IMR-90 (cell line): Measurements from ENCODE around the gene ITGB5. TPM values are rescaled to one million over a fixed set of nuclear protein-coding genes. Genes with fewer than 3 reads are reported as not detected.

Experiments used
- ATAC-seq: fragments of 200-7000 bp; cut with Tn5 transposase; 2 replicates; pipeline ENCODE4 v1.9.1; 2020; ENCODE audit warnings: low read depth, mild to moderate bottlenecking, moderate library complexity
- BruUV-seq: library from RNA; stranded (reverse); fragments of 400-500 nt; replicated peaks from 2 replicates; lab custom pipeline; 2021; lab: Mats Ljungman, UMichigan
- CTCF ChIA-PET: fragments of 300-600 bp; formaldehyde crosslinking; extraction: SDS; loops from one replicate; lab custom pipeline; 2021; ENCODE audit warnings: antibody characterized with exemption; lab: Yijun Ruan, JAX
- POLR2A ChIA-PET: fragments of 300-600 bp; sonication (Branson Sonifier 250); formaldehyde crosslinking; loops from one replicate; lab custom pipeline; 2022; ENCODE audit warnings: antibody characterized with exemption; ENCODE audit not compliant: unreplicated experiment; lab: Charles Lee
- DNase-seq: peaks from one replicate; pipeline ENCODE4 v3.0.0; 2013
- H2AFZ ChIP-seq: replicated peaks from 2 replicates; pipeline ENCODE3; 2013; ENCODE audit warnings: low read length, mild to moderate bottlenecking; ENCODE audit not compliant: poor library complexity
- H2AK5ac ChIP-seq: 2 replicates; pipeline ENCODE4 v1.6.1; 2013; ENCODE audit warnings: low read depth, low read length, inconsistent platforms
- H2AK9ac ChIP-seq: replicated peaks from 2 replicates; pipeline ENCODE3; 2013; ENCODE audit warnings: mild to moderate bottlenecking, low read depth, low read length, moderate library complexity; ENCODE audit not compliant: poor library complexity
- H2BK120ac ChIP-seq: 2 replicates; pipeline ENCODE4 v1.6.1; 2013; ENCODE audit warnings: low read depth, low read length, inconsistent platforms
- H2BK15ac ChIP-seq: 3 replicates; pipeline ENCODE4 v1.6.1; 2013; ENCODE audit warnings: low read depth, low read length, inconsistent platforms
- H2BK20ac ChIP-seq: 2 replicates; pipeline ENCODE4 v1.6.1; 2013; ENCODE audit warnings: low read depth, mild to moderate bottlenecking, inconsistent platforms, low read length, moderate library complexity
- H2BK5ac ChIP-seq: 2 replicates; pipeline ENCODE4 v1.6.1; 2013; ENCODE audit warnings: mild to moderate bottlenecking, low read depth, low read length, inconsistent platforms; ENCODE audit not compliant: poor library complexity, severe bottlenecking
- H3K14ac ChIP-seq: replicated peaks from 2 replicates; pipeline ENCODE4 v1.6.1; 2013; ENCODE audit warnings: low read depth, low read length, inconsistent platforms
- H3K18ac ChIP-seq: 2 replicates; pipeline ENCODE4 v1.6.1; 2013; ENCODE audit warnings: low read depth, low read length, control low read depth
- H3K23ac ChIP-seq: 2 replicates; pipeline ENCODE4 v1.6.1; 2013; ENCODE audit warnings: low read depth, low read length, inconsistent platforms
- H3K27ac ChIP-seq: 2 replicates; pipeline ENCODE4 v1.5.1; 2013; ENCODE audit warnings: mild to moderate bottlenecking, control low read depth, low read length; ENCODE audit not compliant: insufficient read depth
- H3K27me3 ChIP-seq: 2 replicates; pipeline ENCODE4 v1.6.1; 2013; ENCODE audit warnings: low read length; ENCODE audit not compliant: control insufficient read depth, insufficient read depth
- H3K36me3 ChIP-seq: 2 replicates; pipeline ENCODE4 v1.6.1; 2013; ENCODE audit warnings: low read length, mixed read lengths; ENCODE audit not compliant: control insufficient read depth, insufficient read depth
- H3K4ac ChIP-seq: 2 replicates; pipeline ENCODE4 v1.6.1; 2013; ENCODE audit warnings: low read depth, low read length, inconsistent platforms
- H3K4me1 ChIP-seq: 2 replicates; pipeline ENCODE4 v1.6.1; 2013; ENCODE audit warnings: low read length, mixed read lengths; ENCODE audit not compliant: control insufficient read depth, insufficient read depth
- H3K4me2 ChIP-seq: 2 replicates; pipeline ENCODE4 v1.6.1; 2013; ENCODE audit warnings: low read depth, mild to moderate bottlenecking, control low read depth, low read length, moderate library complexity
- H3K4me3 ChIP-seq: 2 replicates; pipeline ENCODE4 v1.5.1; 2013; ENCODE audit warnings: low read depth, mild to moderate bottlenecking, control low read depth, low read length, moderate library complexity; ENCODE audit not compliant: insufficient read depth
- H3K56ac ChIP-seq: 2 replicates; pipeline ENCODE4 v1.6.1; 2013; ENCODE audit warnings: low read length, inconsistent platforms; ENCODE audit not compliant: insufficient read depth; ENCODE audit errors: extremely low read depth
- H3K79me1 ChIP-seq, 2 experiments: 2 replicates each; pipeline ENCODE4 v1.6.1; 2013; ENCODE audit warnings: low read length in 2 of 2, inconsistent platforms in 1 of 2, low read depth in 1 of 2
- H3K9ac ChIP-seq: 2 replicates; pipeline ENCODE4 v1.6.1; 2013; ENCODE audit warnings: low read depth, low read length, control low read depth
- H3K9me1 ChIP-seq: 2 replicates; pipeline ENCODE4 v1.6.1; 2013; ENCODE audit warnings: low read length, inconsistent platforms; ENCODE audit not compliant: insufficient read depth
- H3K9me3 ChIP-seq: 2 replicates; pipeline ENCODE4 v1.6.1; 2013; ENCODE audit warnings: low read length; ENCODE audit not compliant: control insufficient read depth, insufficient read depth
- H4K20me1 ChIP-seq: 2 replicates; pipeline ENCODE4 v1.6.1; 2013; ENCODE audit warnings: low read length, inconsistent platforms; ENCODE audit not compliant: insufficient read depth
- H4K5ac ChIP-seq: 2 replicates; pipeline ENCODE4 v1.6.1; 2013; ENCODE audit warnings: mild to moderate bottlenecking, low read depth, low read length, control low read depth
- H4K8ac ChIP-seq, 2 experiments: 2 replicates each; pipeline ENCODE4 v1.6.1; 2013; ENCODE audit warnings: low read depth in 2 of 2, low read length in 2 of 2, control low read depth in 1 of 2, inconsistent platforms in 1 of 2
- H4K91ac ChIP-seq: 2 replicates; pipeline ENCODE4 v1.6.1; 2013; ENCODE audit warnings: low read depth, low read length, inconsistent platforms; ENCODE audit not compliant: insufficient read depth
- CTCF ChIP-seq: conservative IDR thresholded peaks from 2 replicates; pipeline ENCODE4 v1.5.1; 2012; ENCODE audit warnings: mild to moderate bottlenecking, low read depth, low read length, improper control_type of control experiment
- ELK1 ChIP-seq: fragments of 150-350 bp; IDR thresholded peaks from 2 replicates; pipeline ENCODE4 v1.6.1; 2016; ENCODE audit warnings: low read depth, mild to moderate bottlenecking, low read length, moderate library complexity, borderline replicate concordance
- SMC3 ChIP-seq: fragments of 150-350 bp; IDR thresholded peaks from 2 replicates; pipeline ENCODE4 v1.6.1; 2016; ENCODE audit warnings: low read depth, mild to moderate bottlenecking, antibody characterized with exemption, low read length, moderate library complexity
- WGBS, 2 experiments: methylation state at CpG; one replicate each; pipeline versions ENCODE4 v1.1.5 to v1.1.7; 2013; ENCODE audit warnings: missing lambda C conversion rate in 2 of 2; ENCODE audit not compliant: insufficient read length in 1 of 2; ENCODE audit errors: extremely low coverage in 2 of 2; 5-methylcytosine and 5-hydroxymethylcytosine counted together
- dilution Hi-C: fragments of 300-500 bp; cut with HindIII; formaldehyde crosslinking; loops from one replicate; pipeline ENCODE4 v1.14.3; 2018; ENCODE audit warnings: low sequenced_read_pairs; ENCODE audit not compliant: unreplicated experiment
- in situ Hi-C: fragments of 300-500 bp; cut with MboI; formaldehyde crosslinking; loops from 3 replicates; pipeline ENCODE4 v1.14.3; 2019; ENCODE audit warnings: low sequenced_read_pairs, inconsistent platforms, mixed read lengths
- intact Hi-C: fragments of 100-400 bp; cut with micrococcal nuclease; formaldehyde crosslinking; loops from 2 replicates; pipeline ENCODE4 v1.10.0; 2022
- polyA plus RNA-seq, 3 experiments: library from polyadenylated mRNA; depleted of rRNA; stranded (reverse); fragments of >200 nt; gene quantifications; 2 replicates each; pipeline ENCODE4 v1.2.3, GENCODE V29; 2012; ENCODE audit warnings: low replicate concordance in 1 of 3
- total RNA-seq: library from RNA; depleted of rRNA; stranded (reverse); fragments of >200 nt; gene quantifications from 2 replicates; pipeline ENCODE4 v1.2.3, GENCODE V29; 2012

Gene ITGB5
- total and polyA plus RNA-seq, 2 of the 4 experiments (the other 2 are of a cell fraction): 85.0 to 101 TPM

- intact Hi-C loops (loop anchor here (10.0 kb wide), 1 partner anchor 275 kb away; no protein-coding TSS in a partner anchor), dilution Hi-C loops (no loop called here), in situ Hi-C loops (loop anchor here (10.0 kb wide), 1 partner anchor 665 kb away; no protein-coding TSS in a partner anchor)
- peak; percentile 52 for ATAC-seq
- no peak overlapping the region for H4K5ac ChIP-seq
- H3K4me1 ChIP-seq: peaks cover 2% of the 10 kb centered on the region; the same call in 1 of the 2 replicates
- H3K4ac ChIP-seq: no peak overlapping the region
- no peaks in the 10 kb centered on the region; the same call in 1 of the 2 replicates for H3K9me1 ChIP-seq
- no peak overlapping the region for H3K4me2 ChIP-seq
- H3K4me3 ChIP-seq: no peak overlapping the region
- H2AFZ ChIP-seq: peak overlapping the region; percentile 46
- peaks cover 35% of the 10 kb centered on the region for H3K27me3 ChIP-seq
- no peak overlapping the region for H2BK120ac ChIP-seq
- CTCF ChIA-PET: no interaction called here
- no peak overlapping the region for H3K56ac ChIP-seq
- H3K18ac ChIP-seq: no peak overlapping the region
- BruUV-seq: no TSS peak
- no peaks in the 10 kb centered on the region for H3K79me1 ChIP-seq
- no peak overlapping the region for H2AK5ac ChIP-seq
- no peak overlapping the region for H2BK15ac ChIP-seq
- no peak overlapping the region for H2AK9ac ChIP-seq
- no peaks in the 10 kb centered on the region for H3K36me3 ChIP-seq
- no peak for DNase-seq
- no peak overlapping the region for H3K23ac ChIP-seq
- no peaks in the 10 kb centered on the region for H3K9me3 ChIP-seq
- no peak overlapping the region for H2BK20ac ChIP-seq
- H2BK5ac ChIP-seq: no peak overlapping the region
- H4K91ac ChIP-seq: no peak overlapping the region
- POLR2A ChIA-PET: no interaction called here
- no peak overlapping the region for H4K8ac ChIP-seq
- no peak overlapping the region for H3K9ac ChIP-seq
- H3K14ac ChIP-seq: no peak overlapping the region
- no peaks in the 10 kb centered on the region for H4K20me1 ChIP-seq
- TF ChIP-seq CTCF (no peak), SMC3 (no peak), ELK1 (no peak)
- H3K27ac ChIP-seq: no peak overlapping the region
- WGBS, 2 experiments: no CpG with 5 or more reads among the region's 2 CpGs
Observed at GRCh38 chr3:124919756-124920155, 32.6 kb upstream of the ITGB5 start.
